Measurements from ENCODE around the gene MAIP1.

GRCh38 chr2:199999166-199999565, 43.8 kb downstream of the MAIP1 start:
- TF ChIP-seq GATA3 (IDR thresholded peaks at IDR 0.05; ENCODE audit: low read depth, low read length) (no peak), GATA2 (IDR thresholded peaks at IDR 0.05; ENCODE audit: low read depth, low read length) (no peak)
